Stimulated activated CD8-positive, alpha-beta memory T cell treated with anti-CD3 and anti-CD28 coated beads, Interleukin-4, amount 100 ng/mL, for 4 hours (primary cell): ENCODE measurements around the gene DNAH17.
"Not testable (repeated sequence)": the region's sequence is repeated elsewhere in the genome, so short reads cannot be mapped to it uniquely, and the experiment has no call there.

Experiments
- DNase-seq, 2 donors: peaks; one replicate each; pipeline ENCODE4 v3.0.0-alpha.2; 2020; ENCODE audit warnings: low read depth in 2 of 2, low spot score in 1 of 2

DNAH17 gene

GRCh38 chr17:78524870-78525510, 52.2 kb downstream of the DNAH17 start:
- DNase-seq, result no peak

GRCh38 chr17:78523934-78524655, 53.1 kb downstream of the DNAH17 start:
- no peak for DNase-seq

- DNase-seq, result no peak
Measured at GRCh38 chr17:78522031-78522809, 55.0 kb downstream of the DNAH17 start.

GRCh38 chr17:78517421-78517820, 59.8 kb downstream of the DNAH17 start:
- DNase-seq, result no peak

GRCh38 chr17:78515480-78515879, 61.7 kb downstream of the DNAH17 start:
- DNase-seq, result no peak

GRCh38 chr17:78514521-78514920, 62.7 kb downstream of the DNAH17 start:
- DNase-seq, result no peak

- no peak for DNase-seq
Measured at GRCh38 chr17:78512976-78513375, 64.2 kb downstream of the DNAH17 start.

GRCh38 chr17:78510141-78511075, 66.8 kb downstream of the DNAH17 start:
- DNase-seq, result no peak

GRCh38 chr17:78507526-78507925, 69.7 kb downstream of the DNAH17 start:
- no peak for DNase-seq

GRCh38 chr17:78506454-78507309, 70.5 kb downstream of the DNAH17 start:
- DNase-seq, result no peak

GRCh38 chr17:78504156-78504925, 72.9 kb downstream of the DNAH17 start:
- no peak for DNase-seq

GRCh38 chr17:78503388-78503787, 73.8 kb downstream of the DNAH17 start:
- not testable (repeated sequence) for DNase-seq

- no peak for DNase-seq
Measured at GRCh38 chr17:78502611-78503148, 74.5 kb downstream of the DNAH17 start.

- no peak for DNase-seq
Measured at GRCh38 chr17:78501241-78502036, 75.8 kb downstream of the DNAH17 start.

GRCh38 chr17:78500806-78501205, 76.4 kb downstream of the DNAH17 start:
- no peak for DNase-seq

- DNase-seq, result no peak
Measured at GRCh38 chr17:78499715-78500540, 77.3 kb downstream of the DNAH17 start.

- no peak for DNase-seq
Measured at GRCh38 chr17:78498848-78499247, 78.3 kb downstream of the DNAH17 start.
